K562 (cell line): Measurements from ENCODE around the gene AMN1. TPM values are rescaled to one million over a fixed set of nuclear protein-coding genes. Genes with fewer than 3 reads are reported as not detected.
A peak's percentile ranks its signal among the peaks of the same experiment; 100 is the strongest.

ENCODE experiments used
- BCL6 ChIP-seq: fragments of 250-450 bp; sonication (Bioruptor Pico); IDR thresholded peaks from 2 replicates; pipeline ENCODE4 v1.4.0; 2020
- BRCA1 ChIP-seq, 2 experiments: fragments of 450-650 bp in 1 of 2; sonication (generic) in 1 of 2; formaldehyde crosslinking in 1 of 2; IDR thresholded peaks; 2 replicates each; pipeline versions ENCODE4 v1.5.0 to v1.6.1; 2017 to 2020; ENCODE audit warnings: mild to moderate bottlenecking in 1 of 2, missing genetic modification reagents in 1 of 2
- CBX3 ChIP-seq, 2 experiments: IDR thresholded peaks; 1 replicate in 1 of 2; 2 replicates in 1 of 2; pipeline ENCODE4 v1.6.1; 2012; ENCODE audit warnings: inconsistent platforms in 2 of 2, low read length in 2 of 2, borderline replicate concordance in 1 of 2, control low read depth in 1 of 2
- CBX8 ChIP-seq: fragments of 200-600 bp; sonication (generic); IDR thresholded peaks from 2 replicates; pipeline ENCODE4 v1.6.1; 2012; ENCODE audit warnings: borderline replicate concordance, mixed run types, low read depth, mild to moderate bottlenecking, moderate library complexity, mixed read lengths, low read length, control low read depth, inconsistent platforms; ENCODE audit not compliant: poor library complexity, severe bottlenecking; ENCODE audit errors: extremely low read depth
- CHCHD3 ChIP-seq: fragments of 250-450 bp; sonication (Bioruptor Pico); IDR thresholded peaks from 2 replicates; pipeline ENCODE4 v2.1.2; 2022; ENCODE audit warnings: mild to moderate bottlenecking
- CHD1 ChIP-seq: fragments of 200-600 bp; sonication (generic); IDR thresholded peaks from one replicate; pipeline ENCODE4 v1.6.1; 2012; ENCODE audit warnings: mild to moderate bottlenecking, moderate library complexity, low read length, inconsistent platforms
- CTBP1 ChIP-seq: fragments of 450-650 bp; IDR thresholded peaks from 2 replicates; pipeline ENCODE4 v1.6.1; 2016; ENCODE audit warnings: borderline replicate concordance
- HMGN3 ChIP-seq: IDR thresholded peaks from 2 replicates; pipeline ENCODE4 v1.6.1; 2011; ENCODE audit warnings: borderline replicate concordance, low read depth, mild to moderate bottlenecking, mixed read lengths, low read length; ENCODE audit not compliant: insufficient read length; ENCODE audit errors: extremely low read depth
- JUN ChIP-seq, 2 experiments: sonication (generic) in 1 of 2; formaldehyde crosslinking in 1 of 2; IDR thresholded peaks; 2 replicates each; pipeline versions ENCODE4 v1.6.1 to v1.8.0; 2012 to 2022; ENCODE audit warnings: borderline replicate concordance in 2 of 2, mild to moderate bottlenecking in 2 of 2, improper control_type of control experiment in 1 of 2, low read depth in 1 of 2, low read length in 1 of 2, missing genetic modification reagents in 1 of 2
- PBX2 ChIP-seq, 2 experiments: IDR thresholded peaks in 1 of 2; conservative IDR thresholded peaks in 1 of 2; 2 replicates each; pipeline ENCODE4 v1.6.1; 2016; ENCODE audit warnings: low read depth in 2 of 2, mild to moderate bottlenecking in 1 of 2, missing compliant biosample characterization in 1 of 2, missing genetic modification characterization in 1 of 2, moderate library complexity in 1 of 2
- POLR2AphosphoS2 ChIP-seq: IDR thresholded peaks from 2 replicates; pipeline ENCODE4 v1.6.1; 2012; ENCODE audit warnings: low read length, improper control_type of control experiment
- PRPF4 ChIP-seq: fragments of 200-400 bp; formaldehyde crosslinking; IDR thresholded peaks from one replicate; pipeline ENCODE4 v1.6.1; 2017; ENCODE audit warnings: low read length, low read depth, mild to moderate bottlenecking; ENCODE audit not compliant: insufficient read depth, poor library complexity, severe bottlenecking
- PTTG1 ChIP-seq: fragments of 450-650 bp; IDR thresholded peaks from 2 replicates; pipeline ENCODE4 v1.6.1; 2016; ENCODE audit warnings: low read depth, mild to moderate bottlenecking, missing genetic modification characterization, missing compliant biosample characterization
- THRAP3 ChIP-seq: fragments of 450-650 bp; IDR thresholded peaks from 2 replicates; pipeline ENCODE4 v1.6.1; 2016; ENCODE audit warnings: mild to moderate bottlenecking, inconsistent platforms, borderline replicate concordance
- ZFP36 ChIP-seq: fragments of 150-350 bp; IDR thresholded peaks from 2 replicates; pipeline ENCODE4 v1.6.1; 2018; ENCODE audit warnings: low read length, low read depth; ENCODE audit not compliant: partially characterized antibody
- ZNF174 ChIP-seq: fragments of 250-450 bp; sonication (Bioruptor Pico); IDR thresholded peaks from 2 replicates; pipeline ENCODE4 v1.4.0; 2020; ENCODE audit warnings: mild to moderate bottlenecking
- ZNF311 ChIP-seq: fragments of 250-450 bp; sonication (Bioruptor Pico); IDR thresholded peaks from 2 replicates; pipeline ENCODE4 v1.4.0; 2020; ENCODE audit warnings: mild to moderate bottlenecking, moderate library complexity
- ZNF347 ChIP-seq: fragments of 450-650 bp; formaldehyde crosslinking; IDR thresholded peaks from 2 replicates; pipeline ENCODE4 v1.4.0; 2020; ENCODE audit warnings: low read depth, mild to moderate bottlenecking, moderate library complexity
- ZNF695 ChIP-seq: fragments of 450-650 bp; formaldehyde crosslinking; IDR thresholded peaks from 2 replicates; pipeline ENCODE4 v1.4.0; 2020; ENCODE audit warnings: mild to moderate bottlenecking, moderate library complexity
- polyA plus RNA-seq, 8 experiments: library from polyadenylated mRNA; depleted of rRNA in 4 of 8; stranded (reverse) in 5 of 8; unstranded in 3 of 8; fragments of >200 nt; fragmentation: Nextera tagmentation in 2 of 8; fragmentation: Illumina TruSeq in 1 of 8; extraction: Ambion mirVana in 2 of 8; extraction: Trizol in 1 of 8; gene quantifications; 2 replicates each; pipeline versions ENCODE4 v1.2.1 to v1.2.3, GENCODE V29; 2011 to 2014; ENCODE audit warnings: inconsistent platforms in 1 of 8, missing spikeins in 1 of 8
- total RNA-seq, 7 experiments: library from RNA; depleted of rRNA in 6 of 7; stranded (reverse); fragments of >200 nt in 6 of 7; fragmentation: Illumina TruSeq in 2 of 7; extraction: Trizol in 2 of 7; gene quantifications; 2 replicates each; pipeline versions ENCODE4 v1.2.1 to v1.2.3, GENCODE V29; 2011 to 2021; ENCODE audit warnings: low replicate concordance in 1 of 7
- TF ChIP-seq, protein P1 (sequence below), 2 experiments: fragments of 450-650 bp; conservative IDR thresholded peaks; 2 replicates each; pipeline ENCODE4 v1.6.1; 2017; ENCODE audit warnings: mild to moderate bottlenecking in 2 of 2, moderate library complexity in 2 of 2

Gene AMN1
- total and polyA plus RNA-seq, 9 of the 15 experiments (the other 6 are each of a cell fraction or from before 2014, with no cell fraction given) = 5.2 to 27.6 (median 13.0) TPM

DNA sequence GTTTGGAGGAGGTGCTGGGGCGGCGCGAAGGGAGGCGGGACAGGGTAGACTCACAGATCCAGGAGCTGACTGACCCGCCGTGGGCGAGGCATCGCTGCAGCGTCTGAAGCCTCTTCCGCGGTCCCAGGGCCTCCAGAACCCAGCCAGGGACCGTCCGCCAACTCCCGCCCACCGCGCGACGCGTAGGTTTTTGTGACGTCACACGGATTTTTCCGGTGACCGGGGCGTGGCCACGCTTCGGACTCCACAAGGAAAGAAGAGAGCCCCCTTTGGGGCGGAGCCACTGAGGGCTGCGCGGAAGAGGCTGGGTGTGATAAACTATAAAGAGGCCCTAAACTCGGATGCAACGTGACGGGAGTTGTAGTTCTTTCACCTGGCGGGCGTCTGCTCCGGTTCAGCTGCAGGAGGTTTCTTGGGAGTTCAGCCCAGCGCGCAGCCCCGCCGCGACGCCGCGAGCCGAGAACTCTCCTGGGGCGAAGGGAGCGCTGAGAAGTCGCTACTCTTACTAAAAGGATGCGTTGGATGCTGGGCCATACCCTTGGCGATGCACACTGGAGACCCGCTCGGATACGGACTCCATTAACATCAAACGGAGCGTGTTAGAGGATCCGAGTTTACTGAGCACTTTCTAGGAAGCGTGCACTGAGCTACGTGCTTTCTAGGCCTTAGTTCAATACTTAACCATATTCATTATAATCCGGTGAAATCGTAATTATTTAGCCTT lies at the start of gene AMN1 (continued):
- TF ChIP-seq CBX8 = no peak
- TF ChIP-seq BRCA1 (IDR thresholded peaks at IDR 0.05) = no peak
- no peak for TF ChIP-seq BRCA1 (CRISPR knock-in tag; IDR thresholded peaks at IDR 0.05)
- peak in 1 of 2 experiments; percentile 52; a peak in 1 of 3 replicates for TF ChIP-seq CBX3 (IDR thresholded peaks at IDR 0.05; ENCODE audit: borderline replicate concordance in 1 of 2, low read length in 2 of 2)
- TF ChIP-seq ZNF174 (CRISPR knock-in tag) = no peak
- TF ChIP-seq, protein P1, sequence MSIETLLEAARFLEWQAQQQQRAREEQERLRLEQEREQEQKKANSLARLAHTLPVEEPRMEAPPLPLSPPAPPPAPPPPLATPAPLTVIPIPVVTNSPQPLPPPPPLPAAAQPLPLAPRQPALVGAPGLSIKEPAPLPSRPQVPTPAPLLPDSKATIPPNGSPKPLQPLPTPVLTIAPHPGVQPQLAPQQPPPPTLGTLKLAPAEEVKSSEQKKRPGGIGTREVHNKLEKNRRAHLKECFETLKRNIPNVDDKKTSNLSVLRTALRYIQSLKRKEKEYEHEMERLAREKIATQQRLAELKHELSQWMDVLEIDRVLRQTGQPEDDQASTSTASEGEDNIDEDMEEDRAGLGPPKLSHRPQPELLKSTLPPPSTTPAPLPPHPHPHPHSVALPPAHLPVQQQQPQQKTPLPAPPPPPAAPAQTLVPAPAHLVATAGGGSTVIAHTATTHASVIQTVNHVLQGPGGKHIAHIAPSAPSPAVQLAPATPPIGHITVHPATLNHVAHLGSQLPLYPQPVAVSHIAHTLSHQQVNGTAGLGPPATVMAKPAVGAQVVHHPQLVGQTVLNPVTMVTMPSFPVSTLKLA (conservative IDR thresholded peaks at IDR 0.05) = peak; percentile 86 to 89
- no peak for TF ChIP-seq ZNF695 (CRISPR knock-in tag)
- no peak for TF ChIP-seq ZFP36
- peak; percentile 82 for TF ChIP-seq CTBP1
- TF ChIP-seq POLR2AphosphoS2 = peak; percentile 78
- no peak; the same call in 1 of the 2 replicates for TF ChIP-seq CHCHD3
- peak; percentile 65 for TF ChIP-seq ZNF311
- no peak for TF ChIP-seq CHD1
- TF ChIP-seq JUN (IDR thresholded peaks at IDR 0.05; ENCODE audit: borderline replicate concordance, low read depth, low read length) = peak; percentile 58
- TF ChIP-seq JUN (CRISPR knock-in tag; IDR thresholded peaks at IDR 0.05; ENCODE audit: borderline replicate concordance) = no peak
- no peak for TF ChIP-seq PBX2 (CRISPR knock-in tag; IDR thresholded peaks at IDR 0.05; ENCODE audit: low read depth)
- TF ChIP-seq PBX2 (tag; conservative IDR thresholded peaks at IDR 0.05; ENCODE audit: low read depth) = no peak
- no peak for TF ChIP-seq PRPF4
- no peak for TF ChIP-seq ZNF347 (CRISPR knock-in tag)
- no peak for TF ChIP-seq BCL6
- TF ChIP-seq HMGN3 = peak; percentile 74
- TF ChIP-seq PTTG1 (tag) = no peak
- TF ChIP-seq THRAP3 = no peak
